NCI-H1930 (cell line): ENCODE results near the gene FASTK.
"Not testable (repeated sequence)": the region's sequence is repeated elsewhere in the genome, so short reads cannot be mapped to it uniquely, and the experiment has no call there.

ENCODE experiments used
- DNase-seq, 2 experiments: peaks; one replicate each; lab custom pipeline; 2025; lab: John Stamatoyannopoulos, UW

FASTK gene

DNA sequence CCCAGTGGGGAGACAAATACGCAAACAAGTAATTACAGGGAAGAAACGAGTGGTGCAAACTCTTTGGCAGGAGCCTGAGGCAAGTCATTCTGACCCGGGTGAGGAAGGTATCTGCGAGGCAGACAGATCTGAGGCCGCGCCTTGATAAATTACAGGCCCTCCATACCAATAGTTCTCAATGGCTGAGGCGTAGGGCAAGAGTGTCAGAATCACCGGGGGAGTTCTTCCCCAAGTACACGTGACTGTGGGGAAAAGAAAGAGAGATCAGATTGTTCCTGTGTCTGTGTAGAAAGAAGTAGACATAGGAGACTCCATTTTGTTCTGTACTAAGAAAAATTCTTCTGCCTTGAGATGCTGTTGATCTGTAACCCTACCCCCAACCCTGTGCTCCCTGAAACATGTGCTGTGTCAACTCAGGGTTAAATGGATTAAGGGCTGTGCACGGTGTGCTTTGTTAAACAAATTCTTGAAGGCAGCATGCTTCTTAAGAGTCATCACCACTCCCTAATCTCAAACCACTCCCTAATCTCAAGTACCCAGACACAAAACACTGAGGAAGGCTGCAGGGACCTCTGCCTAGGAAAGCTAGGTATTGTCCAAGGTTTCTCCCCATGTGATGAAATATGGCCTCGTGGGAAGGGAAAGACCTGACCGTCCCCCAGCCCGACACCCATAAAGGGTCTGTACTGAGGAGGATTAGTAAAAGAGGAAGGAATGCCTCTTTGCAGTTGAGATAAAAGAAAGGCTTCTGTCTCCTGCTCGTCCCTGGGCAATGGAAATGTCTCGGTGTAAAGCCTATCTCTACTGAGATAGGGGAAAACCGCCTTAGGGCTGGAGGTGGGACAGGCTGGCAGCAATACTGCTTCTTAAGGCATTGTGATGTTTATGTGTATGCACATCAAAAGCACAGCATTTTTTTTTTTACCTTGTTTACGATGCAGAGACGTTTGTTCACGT is 53.6 kb downstream of the FASTK start:
- DNase-seq, result not testable (repeated sequence)
